Breast epithelium (tissue), 4 donors: ENCODE results near the gene POLN. TPM values are rescaled to one million over a fixed set of nuclear protein-coding genes. Genes with fewer than 3 reads are reported as not detected.

Experiments
- DNase-seq, 2 donors: peaks; one replicate each; pipeline ENCODE4 v3.0.0-alpha.2; 2019; ENCODE audit warnings: low spot score in 2 of 2
- H3K27ac ChIP-seq, 2 donors: fragments of 200-600 bp; sonication (generic) in 1 of 2; one replicate each; pipeline ENCODE4 v1.5.1; 2016 to 2019; ENCODE audit warnings: mild to moderate bottlenecking in 1 of 2
- H3K27me3 ChIP-seq, 2 donors: fragments of 200-600 bp; sonication (generic) in 1 of 2; one replicate each; pipeline versions ENCODE4 v1.5.1 to v1.6.0; 2017 to 2019; ENCODE audit warnings: control low read depth in 1 of 2, mild to moderate bottlenecking in 1 of 2
- H3K36me3 ChIP-seq: fragments of 200-600 bp; one replicate; pipeline ENCODE4 v1.5.1; 2019
- H3K4me1 ChIP-seq, 2 donors: fragments of 200-600 bp; sonication (generic); one replicate each; pipeline ENCODE4 v1.5.1; 2016 to 2019; ENCODE audit warnings: control low read depth in 1 of 2
- H3K4me3 ChIP-seq, 3 donors: fragments of 200-600 bp; sonication (generic); 1 replicate in 2 of 3; 2 replicates in 1 of 3; pipeline ENCODE4 v1.5.1; 2016 to 2019; ENCODE audit warnings: mild to moderate bottlenecking in 3 of 3, moderate library complexity in 2 of 3
- H3K9me3 ChIP-seq, 2 donors: fragments of 200-600 bp; sonication (generic) in 1 of 2; one replicate each; pipeline ENCODE4 v1.5.1; 2016 to 2019; ENCODE audit warnings: control low read depth in 1 of 2
- CTCF ChIP-seq, 3 donors: fragments of 450-650 bp; IDR thresholded peaks; one replicate each; pipeline ENCODE4 v1.5.1; 2016 to 2017; ENCODE audit warnings: antibody characterized with exemption in 3 of 3, mild to moderate bottlenecking in 3 of 3, moderate library complexity in 3 of 3
- POLR2A ChIP-seq: fragments of 450-650 bp; IDR thresholded peaks from one replicate; pipeline ENCODE4 v1.6.1; 2016; ENCODE audit warnings: antibody characterized with exemption, mild to moderate bottlenecking, moderate library complexity
- POLR2AphosphoS5 ChIP-seq, 3 donors: sonication (generic); formaldehyde crosslinking; IDR thresholded peaks; one replicate each; pipeline ENCODE4 v1.6.1; 2017; ENCODE audit warnings: antibody characterized with exemption in 3 of 3
- intact Hi-C: fragments of 100-400 bp; cut with DNase I; formaldehyde crosslinking; loops from one replicate; pipeline ENCODE4 v1.15.1; 2023; ENCODE audit warnings: low total_unique reads
- total RNA-seq, 3 donors: library from RNA; depleted of rRNA; stranded (reverse); fragments of >200 nt; gene quantifications; one replicate each; pipeline ENCODE4 v1.1.0, GENCODE V29; 2016

Gene POLN
- total RNA-seq, 3 donors from 2014 or later: 3.3 to 4.7 (median 4.3) TPM

GRCh38 chr4:2256781-2257191, 14.9 kb upstream of the POLN start:
- intact Hi-C loops: loop anchor here (10.0 kb wide), 1 partner anchor 158 kb away; the partner anchor contains the start of genes CFAP99 and ZFYVE28
- Histone ChIP-seq H3K4me1 (peaks cover 29 to 32% of the 10 kb centered on the region in 2 donors), H3K27ac (peak overlapping the region; percentile 85 to 96), H3K27me3 (no peaks in the 10 kb centered on the region), H3K36me3 (no peaks in the 10 kb centered on the region), H3K9me3 (no peaks in the 10 kb centered on the region), H3K4me3 (peak overlapping the region in 2 of 3 donors; percentile 27 to 58)
- TF ChIP-seq POLR2AphosphoS5 (IDR thresholded peaks at IDR 0.05): peak in 1 of 3 donors; percentile 59
- TF ChIP-seq CTCF (IDR thresholded peaks at IDR 0.05): no peak
- peak; percentile 49 to 52 for DNase-seq

GRCh38 chr4:2256156-2256731, 14.3 kb upstream of the POLN start:
- TF ChIP-seq POLR2AphosphoS5 (IDR thresholded peaks at IDR 0.05): no peak
- TF ChIP-seq CTCF (IDR thresholded peaks at IDR 0.05): no peak
- no peak for TF ChIP-seq POLR2A
- peak overlapping the region; percentile 85 to 96 for H3K27ac ChIP-seq
- no peaks in the 10 kb centered on the region for H3K27me3 ChIP-seq
- no peaks in the 10 kb centered on the region for H3K9me3 ChIP-seq
- intact Hi-C loops: loop anchor here (10.0 kb wide), 1 partner anchor 159 kb away; the partner anchor contains the start of genes CFAP99 and ZFYVE28
- peak overlapping the region in 2 of 3 donors; percentile 27 to 58 for H3K4me3 ChIP-seq
- peaks cover 29 to 32% of the 10 kb centered on the region in 2 donors for H3K4me1 ChIP-seq
- no peaks in the 10 kb centered on the region for H3K36me3 ChIP-seq
- peak; percentile 35 to 54 for DNase-seq

GRCh38 chr4:2255501-2256155, 13.7 kb upstream of the POLN start:
- peak overlapping the region in 2 of 3 donors; percentile 27 to 58 for H3K4me3 ChIP-seq
- H3K9me3 ChIP-seq: no peaks in the 10 kb centered on the region
- intact Hi-C loops: loop anchor here (10.0 kb wide), 1 partner anchor 159 kb away; the partner anchor contains the start of genes CFAP99 and ZFYVE28

GRCh38 chr4:2254665-2255500, 13.0 kb upstream of the POLN start:
- no peak for TF ChIP-seq POLR2AphosphoS5 (IDR thresholded peaks at IDR 0.05)
- TF ChIP-seq POLR2A: no peak
- no peak for TF ChIP-seq CTCF (IDR thresholded peaks at IDR 0.05)
- Histone ChIP-seq H3K4me1 (peaks cover 27 to 32% of the 10 kb centered on the region in 2 donors), H3K9me3 (no peaks in the 10 kb centered on the region), H3K27me3 (no peaks in the 10 kb centered on the region), H3K4me3 (peak overlapping the region in 2 of 3 donors; percentile 27 to 58), H3K27ac (peak overlapping the region; percentile 85 to 96), H3K36me3 (no peaks in the 10 kb centered on the region)
- intact Hi-C loops: loop anchor here (10.0 kb wide), 1 partner anchor 160 kb away; the partner anchor contains the start of genes CFAP99 and ZFYVE28
- DNase-seq: peak in 1 of 2 donors; percentile 18

More at GRCh38 chr4:2255501-2256155, 13.7 kb upstream of the POLN start:
- TF ChIP-seq POLR2AphosphoS5 (IDR thresholded peaks at IDR 0.05) (peak in 1 of 3 donors; percentile 31), CTCF (IDR thresholded peaks at IDR 0.05) (no peak)
- Histone ChIP-seq H3K36me3 (no peaks in the 10 kb centered on the region), H3K27me3 (no peaks in the 10 kb centered on the region), H3K27ac (peak overlapping the region; percentile 85 to 96), H3K4me1 (peaks cover 29 to 32% of the 10 kb centered on the region in 2 donors)
- peak; percentile 58 to 73 for DNase-seq
